HepG2 (cell line): ENCODE measurements around the gene YPEL3.

Experiments
- IRF2 ChIP-seq: IDR thresholded peaks from 2 replicates; pipeline ENCODE4 v1.6.1; 2018; ENCODE audit warnings: missing genetic modification reagents, missing compliant biosample characterization
- MAZ ChIP-seq, 2 experiments: sonication (generic) in 1 of 2; formaldehyde crosslinking in 1 of 2; IDR thresholded peaks; 2 replicates each; pipeline versions ENCODE4 v1.5.0 to v1.6.1; 2012 to 2020; ENCODE audit warnings: low read depth in 2 of 2, mild to moderate bottlenecking in 2 of 2, borderline replicate concordance in 1 of 2, improper control_type of control experiment in 1 of 2, low read length in 1 of 2, missing genetic modification reagents in 1 of 2, moderate library complexity in 1 of 2

DNA sequence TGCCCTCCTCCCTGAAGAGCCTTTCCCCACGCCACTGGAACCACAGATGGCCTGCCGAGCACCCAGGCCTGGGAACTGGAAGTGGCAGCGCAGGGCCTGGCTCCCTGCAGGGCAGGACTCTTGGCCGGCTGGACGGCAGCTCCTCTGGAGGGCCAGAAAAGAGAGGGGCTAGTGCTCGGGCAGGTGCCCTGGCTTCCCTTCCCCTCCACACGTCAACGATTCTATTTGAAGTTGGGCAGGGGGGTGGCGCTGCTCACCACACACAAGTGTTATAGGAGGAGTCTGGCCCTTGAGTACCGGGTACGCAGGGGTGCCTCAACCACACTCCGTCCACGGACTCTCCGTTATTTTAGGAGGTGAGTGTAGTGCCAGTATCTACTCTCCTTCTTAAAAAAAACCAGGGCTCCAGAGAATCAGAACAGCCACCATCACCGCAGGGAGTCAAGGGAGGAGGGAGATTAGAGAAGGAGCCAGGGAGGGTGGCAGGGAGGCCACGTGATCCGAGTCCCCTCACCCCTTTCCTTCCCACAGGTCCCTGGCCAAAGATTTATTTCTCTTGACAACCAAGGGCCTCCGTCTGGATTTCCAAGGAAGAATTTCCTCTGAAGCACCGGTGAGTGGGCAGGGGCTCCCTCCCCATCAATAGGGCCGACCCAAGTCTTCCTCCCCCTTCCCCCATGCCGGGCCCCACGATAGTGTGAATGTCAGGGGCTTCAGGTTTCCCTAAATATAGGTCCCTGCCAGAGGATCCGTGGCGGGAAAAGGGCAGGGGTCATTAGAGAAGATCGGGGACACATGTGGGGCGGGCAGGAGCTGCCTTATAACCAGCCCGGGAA lies 31.9 kb downstream of the YPEL3 start:
- TF ChIP-seq MAZ (IDR thresholded peaks at IDR 0.05; ENCODE audit: borderline replicate concordance, low read depth, low read length) (no peak), MAZ (CRISPR knock-in tag; IDR thresholded peaks at IDR 0.05; ENCODE audit: low read depth) (0 out of 2 replicates have a peak, but pooled peaks have one; percentile 39), IRF2 (CRISPR knock-in tag) (no peak; the same call in 1 of the 2 replicates)
